Psoas muscle (tissue), 8 donors: Measurements from ENCODE around the gene TEK. TPM values are rescaled to one million over a fixed set of nuclear protein-coding genes. Genes with fewer than 3 reads are reported as not detected.

ENCODE experiments used
- ATAC-seq, 4 donors: fragments of 200-7000 bp; cut with Tn5 transposase; one replicate each; pipeline ENCODE4 v1.9.1; 2020; ENCODE audit warnings: moderate library complexity in 3 of 4, mild to moderate bottlenecking in 2 of 4
- DNase-seq, 2 donors: peaks; one replicate each; pipeline ENCODE4 v3.0.0-alpha.2; 2020
- H3K27ac ChIP-seq: fragments of 200-600 bp; one replicate; pipeline ENCODE4 v1.8.0; 2022
- H3K27me3 ChIP-seq, 3 donors: fragments of 200-600 bp in 1 of 3; one replicate each; pipeline versions ENCODE4 v1.6.1 to v1.8.0; 2013 to 2022; ENCODE audit warnings: low read length in 2 of 3, mild to moderate bottlenecking in 2 of 3, moderate library complexity in 1 of 3; ENCODE audit not compliant: insufficient read depth in 3 of 3
- H3K36me3 ChIP-seq, 2 donors: fragments of 200-600 bp in 1 of 2; one replicate each; pipeline versions ENCODE4 v1.6.1 to v1.8.0; 2013 to 2022; ENCODE audit warnings: low read depth in 1 of 2, mild to moderate bottlenecking in 1 of 2, moderate library complexity in 1 of 2; ENCODE audit not compliant: insufficient read depth in 1 of 2
- H3K4me1 ChIP-seq: fragments of 200-600 bp; one replicate; pipeline ENCODE4 v1.8.0; 2022
- H3K4me3 ChIP-seq: fragments of 200-600 bp; one replicate; pipeline ENCODE4 v1.8.0; 2022; ENCODE audit warnings: mild to moderate bottlenecking
- H3K9me3 ChIP-seq: fragments of 200-600 bp; one replicate; pipeline ENCODE4 v1.8.0; 2022
- CTCF ChIP-seq: fragments of 200-600 bp; IDR thresholded peaks from one replicate; pipeline ENCODE4 v1.8.0; 2022; ENCODE audit warnings: antibody characterized with exemption
- WGBS, 3 donors: extraction: QIAGEN DNeasy Blood & Tissue Kit; methylation state at CpG; one replicate each; pipeline versions ENCODE4 v1.1.6 to v1.1.7; 2013; 5-methylcytosine and 5-hydroxymethylcytosine counted together
- intact Hi-C, 2 donors: fragments of 100-400 bp; cut with DNase I; formaldehyde crosslinking; loops; one replicate each; pipeline versions ENCODE4 v1.11.0 to v1.14.2; 2022
- polyA plus RNA-seq, 3 donors: library from polyadenylated mRNA; stranded (reverse); fragments of 200-250 nt; gene quantifications; one replicate each; pipeline ENCODE4 v1.2.3, GENCODE V29; 2013
- total RNA-seq, 4 donors: library from RNA; stranded (reverse); fragmentation: NEBNext Ultra II Directional in 2 of 4; extraction: Animal tissue kit (Norgen Biotek cat#: 25700) in 2 of 4; gene quantifications; one replicate each; pipeline versions ENCODE4 v1.2.1 to v1.2.4, GENCODE V29; 2021 to 2023
- donor health status: healthy with polysubstance abuse.
- donor health status: DM: no; HTN: no; CAD: no; lungs with moderate emphysema.
- donor health status: Bipolar disorder and iron deficiency.
- donor health status: healthy.
- donor health status: DM: yes; HTN: yes; CAD: no.
- donor health status: DM: no; HTN: no; CAD: no.
- donor health status: DM: no; HTN: no; CAD: no.
- donor health status: DM: yes; HTN: yes; CAD: no.

Gene TEK
- total and polyA plus RNA-seq, 7 donors: 4.6 to 14.5 (median 7.1) TPM

DNA sequence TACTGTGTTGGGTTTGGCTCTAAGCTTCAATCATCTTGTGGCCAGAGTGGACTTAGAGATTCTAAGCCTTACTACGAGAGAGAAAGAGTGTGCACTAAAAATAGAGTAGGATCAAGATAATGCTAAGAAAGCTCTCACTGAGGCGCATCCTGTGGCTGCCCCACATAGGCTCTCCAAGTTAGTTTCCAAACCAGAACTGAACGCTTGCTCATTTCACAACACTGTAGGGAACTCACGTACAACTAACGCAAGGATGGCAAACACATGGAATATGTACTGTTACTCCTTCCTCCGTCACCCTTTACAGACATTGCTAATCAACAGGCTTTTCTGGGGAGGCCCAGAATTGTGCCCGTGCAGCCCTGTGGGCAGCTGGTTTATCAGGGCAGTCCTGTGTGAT, 97.0 kb downstream of the TEK start:
- TF ChIP-seq CTCF: no peak
- Histone ChIP-seq H3K27me3 (no peaks in the 10 kb centered on the region), H3K36me3 (peaks cover 0 to 8% of the 10 kb centered on the region in 2 donors), H3K4me3 (no peak overlapping the region), H3K4me1 (no peaks in the 10 kb centered on the region), H3K27ac (no peak overlapping the region), H3K9me3 (no peaks in the 10 kb centered on the region)
- ATAC-seq (peak in 1 of 4 donors; percentile 42), DNase-seq (no peak)
- WGBS, 3 donors: 62 to 87% (median 79%) methylated on average over 7 of the region's 7 CpGs
- intact Hi-C loops: loop anchor here (5.0 to 10.0 kb wide), 2 partner anchors 169 to 171 kb away; no protein-coding TSS in a partner anchor

DNA sequence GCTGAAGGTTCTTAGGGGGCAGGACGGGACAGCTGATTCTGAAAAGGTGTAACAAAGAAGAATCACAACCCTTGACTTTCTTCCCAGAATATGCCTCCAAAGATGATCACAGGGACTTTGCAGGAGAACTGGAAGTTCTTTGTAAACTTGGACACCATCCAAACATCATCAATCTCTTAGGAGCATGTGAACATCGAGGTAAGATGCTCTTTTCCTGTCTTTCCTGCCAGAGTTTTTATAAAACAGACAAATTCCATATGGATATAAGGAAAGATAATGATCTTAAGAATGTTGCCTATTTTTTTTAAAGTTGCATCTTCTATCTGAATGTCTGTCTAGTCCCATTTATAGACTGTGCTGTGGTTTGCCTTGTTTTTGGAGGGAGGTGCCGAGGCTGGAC, 100.0 kb downstream of the TEK start:
- Histone ChIP-seq H3K4me1 (no peaks in the 10 kb centered on the region), H3K36me3 (peaks cover 0 to 3% of the 10 kb centered on the region in 2 donors), H3K27ac (no peak overlapping the region), H3K9me3 (no peaks in the 10 kb centered on the region), H3K4me3 (no peak overlapping the region), H3K27me3 (no peaks in the 10 kb centered on the region)
- ATAC-seq (no peak), DNase-seq (no peak)
- intact Hi-C loops: loop anchor here (5.0 to 10.0 kb wide), 2 partner anchors 172 to 174 kb away; no protein-coding TSS in a partner anchor
- WGBS, 3 donors: 70 to 87% (median 78%) methylated on average over 3 of the region's 3 CpGs
- no peak for TF ChIP-seq CTCF

DNA sequence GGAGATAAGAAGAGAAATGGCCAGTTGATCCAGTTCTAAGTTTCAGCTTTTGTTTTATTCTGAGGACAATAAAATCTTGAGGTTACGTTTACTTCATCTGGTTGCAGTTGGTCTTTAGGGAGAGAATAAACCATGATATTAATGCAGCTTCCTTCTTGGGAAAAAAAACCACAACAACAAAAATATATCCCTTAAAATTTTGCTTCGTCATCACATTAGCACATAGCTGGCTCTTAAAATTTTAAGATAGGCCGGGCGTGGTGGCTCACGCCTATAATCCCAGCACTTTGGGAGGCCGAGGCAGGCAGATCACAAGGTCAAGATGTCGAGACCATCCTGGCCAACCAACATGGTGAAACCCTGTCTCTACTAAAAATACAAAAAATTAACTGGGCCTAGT, 101.6 kb downstream of the TEK start:
- Histone ChIP-seq H3K27me3 (no peaks in the 10 kb centered on the region), H3K9me3 (no peaks in the 10 kb centered on the region), H3K36me3 (peaks cover 0 to 3% of the 10 kb centered on the region in 2 donors), H3K4me1 (no peaks in the 10 kb centered on the region), H3K27ac (no peak overlapping the region), H3K4me3 (no peak overlapping the region)
- TF ChIP-seq CTCF: no peak
- WGBS, 3 donors: 94 to 97% (median 97%) methylated on average over 7 of the region's 7 CpGs
- DNase-seq (no peak), ATAC-seq (no peak)
- intact Hi-C loops: no loop called here

DNA sequence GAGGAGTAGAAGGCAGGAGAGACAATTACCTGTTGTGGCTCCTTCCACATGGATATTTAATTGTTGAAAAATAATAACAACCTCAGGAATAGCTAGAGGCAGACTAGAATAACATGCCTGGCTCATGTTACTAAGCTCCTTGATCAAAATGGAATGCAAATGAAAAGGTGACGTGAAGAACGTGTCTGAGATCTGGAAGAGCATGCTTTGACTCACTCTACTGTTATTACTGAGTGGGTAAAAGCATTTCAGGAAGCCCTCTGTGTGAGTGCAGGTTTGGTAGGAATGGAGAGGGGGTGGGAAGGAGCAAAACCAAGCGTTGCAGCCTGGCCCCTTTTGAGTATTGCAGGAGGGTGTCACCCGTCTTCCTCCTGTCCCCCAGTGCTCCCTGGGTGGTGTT, 103.2 kb downstream of the TEK start:
- Histone ChIP-seq H3K27me3 (no peaks in the 10 kb centered on the region), H3K9me3 (no peaks in the 10 kb centered on the region), H3K36me3 (peaks cover 0 to 3% of the 10 kb centered on the region in 2 donors), H3K27ac (no peak overlapping the region), H3K4me3 (no peak overlapping the region), H3K4me1 (no peaks in the 10 kb centered on the region)
- no peak for DNase-seq
- intact Hi-C loops: no loop called here
- no peak for TF ChIP-seq CTCF
- no peak for ATAC-seq
- WGBS, 3 donors: 54 to 59% (median 58%) methylated on average over 4 of the region's 4 CpGs

DNA sequence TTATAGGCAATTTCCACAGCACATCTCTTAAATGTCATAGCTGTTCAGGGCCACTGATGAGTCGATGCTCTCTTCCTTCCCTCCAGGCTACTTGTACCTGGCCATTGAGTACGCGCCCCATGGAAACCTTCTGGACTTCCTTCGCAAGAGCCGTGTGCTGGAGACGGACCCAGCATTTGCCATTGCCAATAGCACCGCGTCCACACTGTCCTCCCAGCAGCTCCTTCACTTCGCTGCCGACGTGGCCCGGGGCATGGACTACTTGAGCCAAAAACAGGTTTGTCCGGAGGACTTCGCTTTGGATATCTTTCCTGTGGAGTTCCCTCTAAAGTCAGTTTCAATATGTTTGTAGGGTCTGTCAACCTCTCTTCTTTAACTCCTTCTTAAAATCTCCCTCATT, 103.6 kb downstream of the TEK start:
- H3K36me3 ChIP-seq: peaks cover 0 to 3% of the 10 kb centered on the region in 2 donors

More for the DNA sequence above, 103.6 kb downstream of the TEK start:
- WGBS, 3 donors: 91 to 96% (median 92%) methylated on average over 14 of the region's 14 CpGs
- no peaks in the 10 kb centered on the region for H3K4me1 ChIP-seq
- no peaks in the 10 kb centered on the region for H3K27me3 ChIP-seq
- DNase-seq: no peak
- H3K4me3 ChIP-seq: no peak overlapping the region
- H3K9me3 ChIP-seq: no peaks in the 10 kb centered on the region
- intact Hi-C loops: no loop called here
- ATAC-seq: no peak
- no peak for TF ChIP-seq CTCF
- H3K27ac ChIP-seq: no peak overlapping the region
